ENCODE data around the gene KRTAP5-10. TPM values are rescaled to one million over a fixed set of nuclear protein-coding genes. Genes with fewer than 3 reads are reported as not detected.
A peak's percentile ranks its signal among the peaks of the same experiment; 100 is the strongest.
"Not testable (repeated sequence)": the region's sequence is repeated elsewhere in the genome, so short reads cannot be mapped to it uniquely, and the experiment has no call there.

Gene KRTAP5-10
- total and polyA plus RNA-seq, 4 donors = 0.06 to 0.20 TPM; not detected in 2

DNA sequence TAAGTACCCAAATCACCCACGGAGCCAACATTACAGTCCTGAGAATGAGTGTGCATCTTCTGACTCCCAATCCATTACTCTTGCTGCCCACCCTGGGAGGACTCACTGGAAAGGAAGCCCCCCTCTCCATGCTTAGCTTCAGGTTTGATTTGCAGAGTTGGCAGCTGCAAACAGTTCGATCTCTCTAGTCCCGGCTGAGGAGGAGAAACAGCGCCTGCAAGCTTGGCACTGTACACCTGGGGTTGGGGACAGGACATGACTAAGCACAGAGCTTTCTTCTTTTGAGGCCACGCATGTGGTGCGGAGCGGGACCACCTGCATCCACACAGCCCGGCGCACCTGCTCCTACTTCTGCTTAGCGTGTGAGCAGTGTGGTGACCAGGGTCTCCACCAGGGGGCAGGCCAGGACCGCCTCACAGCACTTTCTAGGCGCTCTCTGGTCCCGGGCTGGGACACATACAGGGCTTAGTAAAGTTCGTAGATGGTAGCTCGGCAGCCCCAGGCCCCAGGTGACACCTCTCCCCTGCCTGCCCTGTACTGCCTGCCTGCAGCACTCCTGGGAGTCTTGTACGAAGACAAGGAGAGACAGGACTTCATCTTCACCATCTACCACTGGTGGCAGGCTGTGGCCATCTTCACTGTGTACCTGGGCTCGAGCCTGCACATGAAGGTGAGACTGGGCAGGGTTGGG, 39.6 kb downstream of the KRTAP5-10 start:
- peaks cover 0 to 22% (median 8%) of the 10 kb centered on the region in 3 donors for H3K27me3 ChIP-seq (ENCODE audit: control insufficient read depth in 3 of 3, insufficient read depth in 3 of 3, low read length in 2 of 3)
- 17% methylated on average over 10 to 14 of the region's 17 CpGs for whole genome bisulfite sequencing, 2 donors
- not testable (repeated sequence) for ATAC-seq (ENCODE audit: insufficient read depth, low FRiP score)

DNA sequence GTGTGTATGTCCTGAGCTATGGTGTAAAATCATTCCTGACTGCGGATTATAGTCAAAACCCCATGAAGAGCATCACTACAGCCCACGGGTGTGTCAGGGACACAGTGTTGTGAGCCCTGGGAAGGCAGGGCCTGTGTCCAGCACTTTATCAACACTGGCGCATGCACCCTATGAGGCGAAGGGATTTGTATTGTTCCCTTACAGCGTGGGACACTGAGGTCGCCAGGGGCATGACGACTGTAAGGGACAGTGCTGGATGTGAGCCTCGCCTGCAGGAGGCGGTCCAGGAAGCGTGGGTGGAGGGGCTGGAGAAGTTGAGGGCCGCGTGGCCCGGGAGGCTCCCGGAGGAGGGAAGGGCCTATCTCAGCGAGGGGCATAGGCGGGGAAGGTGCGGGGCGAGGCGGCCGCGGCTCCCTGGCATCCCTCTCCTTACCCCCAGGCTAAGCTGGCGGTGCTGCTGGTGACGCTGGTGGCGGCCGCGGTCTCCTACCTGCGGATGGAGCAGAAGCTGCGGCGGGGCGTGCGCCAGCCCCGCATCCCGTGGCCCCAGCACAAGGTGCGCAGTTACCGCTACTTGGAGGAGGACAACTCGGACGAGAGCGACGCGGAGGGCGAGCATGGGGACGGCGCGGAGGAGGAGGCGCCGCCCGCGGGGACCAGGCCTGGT, 41.6 kb downstream of the KRTAP5-10 start:
- Histone ChIP-seq H3K27me3 (ENCODE audit: control insufficient read depth in 3 of 3, insufficient read depth in 3 of 3, low read length in 2 of 3) (peaks cover 0 to 22% (median 8%) of the 10 kb centered on the region in 3 donors), H3K4me3 (peak overlapping the region; percentile 4)
- not testable (repeated sequence) for H3K36me3 ChIP-seq (ENCODE audit: control insufficient read depth in 4 of 4, insufficient read depth in 4 of 4, low read length in 4 of 4); H3K4me1 ChIP-seq (ENCODE audit: control insufficient read depth in 5 of 5, insufficient read depth in 5 of 5, low read length in 5 of 5); DNase-seq; H3K27ac ChIP-seq (ENCODE audit: low read depth in 1 of 2, low read length in 1 of 2); ATAC-seq (ENCODE audit: insufficient read depth, low FRiP score); H3K9ac ChIP-seq (ENCODE audit: insufficient read depth in 1 of 2, low read length in 2 of 2); H3K9me3 ChIP-seq (ENCODE audit: control insufficient read depth in 4 of 4, insufficient read depth in 3 of 4, low read length in 3 of 4)
- 13 to 15% methylated on average over 44 to 48 of the region's 48 CpGs for WGBS, 2 donors

More for the DNA sequence above, 39.6 kb downstream of the KRTAP5-10 start:
- not testable (repeated sequence) for H3K4me1 ChIP-seq (ENCODE audit: control insufficient read depth in 5 of 5, insufficient read depth in 5 of 5, low read length in 5 of 5); H3K9ac ChIP-seq (ENCODE audit: insufficient read depth in 1 of 2, low read length in 2 of 2); H3K27ac ChIP-seq (ENCODE audit: low read depth in 1 of 2, low read length in 1 of 2); H3K4me3 ChIP-seq; H3K9me3 ChIP-seq (ENCODE audit: control insufficient read depth in 4 of 4, insufficient read depth in 3 of 4, low read length in 3 of 4); H3K36me3 ChIP-seq (ENCODE audit: control insufficient read depth in 4 of 4, insufficient read depth in 4 of 4, low read length in 4 of 4); DNase-seq

DNA sequence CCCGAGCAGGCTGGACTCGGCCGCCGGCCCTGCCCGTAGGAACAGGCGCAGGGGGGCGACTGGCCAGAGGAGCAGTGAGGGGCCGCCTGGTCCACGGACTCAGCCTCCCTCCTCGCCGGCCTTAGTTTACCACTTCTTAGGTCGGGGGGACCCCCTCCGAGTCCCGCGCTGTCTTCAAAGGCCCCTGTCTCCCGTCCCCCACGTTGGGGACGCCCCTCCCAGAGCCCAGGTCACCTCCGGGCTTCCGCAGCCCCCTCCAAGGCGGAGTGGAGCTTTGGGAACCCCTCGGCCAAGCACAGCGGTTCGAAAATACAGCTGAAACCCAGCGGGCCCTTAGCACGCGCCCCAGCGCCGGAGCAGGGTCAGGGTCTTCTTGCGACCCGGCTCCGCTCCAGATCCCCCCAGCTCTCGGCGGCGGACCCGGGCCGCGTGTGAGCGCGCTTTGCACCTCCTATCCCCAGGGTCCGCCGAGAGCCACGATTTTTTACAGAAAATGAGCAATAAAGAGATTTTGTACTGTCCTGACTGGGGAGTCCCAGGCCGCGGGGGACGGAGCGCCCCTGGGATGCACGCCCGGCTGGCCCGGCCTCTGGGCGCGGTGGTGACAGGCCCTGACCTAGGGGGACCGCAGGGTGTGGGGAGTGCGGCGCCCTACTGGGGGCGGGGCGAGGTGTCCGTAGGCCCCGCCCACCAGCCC, 42.3 kb downstream of the KRTAP5-10 start:
- H3K4me3 ChIP-seq; ATAC-seq (ENCODE audit: insufficient read depth, low FRiP score); H3K36me3 ChIP-seq (ENCODE audit: control insufficient read depth in 4 of 4, insufficient read depth in 4 of 4, low read length in 4 of 4); H3K9ac ChIP-seq (ENCODE audit: insufficient read depth in 1 of 2, low read length in 2 of 2); H3K9me3 ChIP-seq (ENCODE audit: control insufficient read depth in 4 of 4, insufficient read depth in 3 of 4, low read length in 3 of 4); DNase-seq; H3K27ac ChIP-seq (ENCODE audit: low read depth in 1 of 2, low read length in 1 of 2); H3K4me1 ChIP-seq (ENCODE audit: control insufficient read depth in 5 of 5, insufficient read depth in 5 of 5, low read length in 5 of 5): not testable (repeated sequence)
- peaks cover 0 to 22% (median 8%) of the 10 kb centered on the region in 3 donors for H3K27me3 ChIP-seq (ENCODE audit: control insufficient read depth in 3 of 3, insufficient read depth in 3 of 3, low read length in 2 of 3)
- WGBS, 2 donors = 3 to 4% methylated on average over 51 to 56 of the region's 59 CpGs

DNA sequence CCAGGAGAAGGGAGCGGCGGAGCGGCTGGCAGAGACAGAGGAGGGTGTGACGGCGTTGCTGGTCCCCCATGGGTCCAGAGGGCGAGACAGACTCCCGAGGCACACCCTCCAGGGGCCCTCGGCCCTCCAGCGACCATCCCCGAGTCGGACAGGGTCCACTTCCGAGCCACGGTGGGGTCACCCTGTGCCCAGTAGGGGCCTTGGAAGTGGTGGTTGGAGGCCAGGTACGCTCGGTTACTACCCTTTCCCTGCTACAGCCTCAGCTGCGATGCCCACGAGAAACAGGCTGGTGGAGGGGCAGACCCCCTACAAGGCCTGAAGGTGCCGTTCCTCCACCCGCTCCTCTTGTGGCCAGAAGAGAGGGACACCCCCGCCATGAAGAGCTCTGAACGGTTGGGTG, 42.9 kb downstream of the KRTAP5-10 start:
- ATAC-seq (ENCODE audit: insufficient read depth, low FRiP score) = not testable (repeated sequence)
- WGBS, 2 donors = 17% methylated on average over 9 to 15 of the region's 21 CpGs

DNA sequence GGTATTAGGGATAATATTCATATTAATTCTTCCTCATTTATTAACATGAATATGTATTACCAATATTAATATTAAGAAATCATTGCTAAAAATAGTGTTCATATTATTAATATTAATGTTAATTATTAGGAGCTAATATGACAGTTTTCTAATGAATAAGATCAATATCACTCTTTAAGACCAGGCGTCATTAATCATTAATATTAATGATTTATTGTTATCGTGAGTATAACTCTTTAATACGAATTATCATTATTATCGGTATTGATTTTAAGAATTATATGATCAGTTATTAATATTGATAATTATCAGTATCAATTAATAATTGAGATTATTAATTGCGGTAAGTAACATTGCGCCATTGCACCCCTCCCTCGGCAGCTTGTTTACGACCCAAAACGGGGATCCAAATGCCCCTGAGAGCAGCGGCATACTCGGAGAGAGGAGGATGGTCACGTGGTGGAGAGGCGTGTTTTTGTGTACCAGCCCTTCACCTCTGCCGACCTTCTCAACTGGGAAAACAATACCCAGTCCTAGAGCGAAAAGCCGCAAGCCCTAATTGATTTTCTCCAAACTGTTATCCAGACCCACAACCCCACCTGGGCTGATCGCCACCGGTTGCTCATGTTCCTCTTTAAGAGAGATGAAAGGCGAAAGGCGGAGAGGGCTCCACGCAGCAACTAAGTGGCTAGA, 46.0 kb downstream of the KRTAP5-10 start:
- not testable (repeated sequence) for H3K4me1 ChIP-seq (ENCODE audit: control insufficient read depth in 5 of 5, insufficient read depth in 5 of 5, low read length in 5 of 5); H3K9ac ChIP-seq (ENCODE audit: insufficient read depth in 1 of 2, low read length in 2 of 2); H3K9me3 ChIP-seq (ENCODE audit: control insufficient read depth in 4 of 4, insufficient read depth in 3 of 4, low read length in 3 of 4); ATAC-seq (ENCODE audit: insufficient read depth, low FRiP score); H3K36me3 ChIP-seq (ENCODE audit: control insufficient read depth in 4 of 4, insufficient read depth in 4 of 4, low read length in 4 of 4); H3K4me3 ChIP-seq; DNase-seq; H3K27ac ChIP-seq (ENCODE audit: low read depth in 1 of 2, low read length in 1 of 2)
- H3K27me3 ChIP-seq (ENCODE audit: control insufficient read depth in 3 of 3, insufficient read depth in 3 of 3, low read length in 2 of 3) = peaks cover 0 to 15% (median 8%) of the 10 kb centered on the region in 3 donors
- WGBS, 2 donors = 79 to 85% methylated on average over 20 to 21 of the region's 21 CpGs

More for the DNA sequence above, 42.9 kb downstream of the KRTAP5-10 start:
- H3K36me3 ChIP-seq (ENCODE audit: control insufficient read depth in 4 of 4, insufficient read depth in 4 of 4, low read length in 4 of 4); H3K27ac ChIP-seq (ENCODE audit: low read depth in 1 of 2, low read length in 1 of 2); H3K9me3 ChIP-seq (ENCODE audit: control insufficient read depth in 4 of 4, insufficient read depth in 3 of 4, low read length in 3 of 4); H3K4me1 ChIP-seq (ENCODE audit: control insufficient read depth in 5 of 5, insufficient read depth in 5 of 5, low read length in 5 of 5); H3K4me3 ChIP-seq; H3K9ac ChIP-seq (ENCODE audit: insufficient read depth in 1 of 2, low read length in 2 of 2); DNase-seq: not testable (repeated sequence)
- peaks cover 0 to 22% (median 8%) of the 10 kb centered on the region in 3 donors for H3K27me3 ChIP-seq (ENCODE audit: control insufficient read depth in 3 of 3, insufficient read depth in 3 of 3, low read length in 2 of 3)

DNA sequence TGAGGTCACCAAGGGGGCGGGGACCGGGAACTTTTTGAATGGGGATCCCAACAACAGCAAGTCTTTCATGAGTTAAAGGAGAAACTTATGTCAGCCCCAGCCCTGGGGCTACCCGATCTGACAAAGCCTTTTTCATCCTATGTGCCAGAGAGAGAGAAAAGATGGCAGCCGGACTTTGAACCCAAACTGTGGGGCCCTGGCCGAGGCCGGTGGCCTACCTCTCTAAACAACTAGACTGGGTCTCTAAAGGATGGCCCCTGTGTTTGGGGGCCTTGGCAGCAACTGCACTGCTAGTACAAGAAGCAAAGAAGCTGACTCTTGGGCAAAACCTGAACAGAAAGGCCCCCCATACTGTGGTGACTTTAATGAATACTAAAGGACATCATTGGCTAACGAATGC, 48.6 kb downstream of the KRTAP5-10 start:
- ATAC-seq (ENCODE audit: insufficient read depth, low FRiP score); H3K27me3 ChIP-seq (ENCODE audit: control insufficient read depth in 3 of 3, insufficient read depth in 3 of 3, low read length in 2 of 3); H3K9ac ChIP-seq (ENCODE audit: insufficient read depth in 1 of 2, low read length in 2 of 2); H3K4me3 ChIP-seq; H3K9me3 ChIP-seq (ENCODE audit: control insufficient read depth in 4 of 4, insufficient read depth in 3 of 4, low read length in 3 of 4); H3K27ac ChIP-seq (ENCODE audit: low read depth in 1 of 2, low read length in 1 of 2); H3K4me1 ChIP-seq (ENCODE audit: control insufficient read depth in 5 of 5, insufficient read depth in 5 of 5, low read length in 5 of 5); H3K36me3 ChIP-seq (ENCODE audit: control insufficient read depth in 4 of 4, insufficient read depth in 4 of 4, low read length in 4 of 4); DNase-seq: not testable (repeated sequence)
- 75 to 81% methylated on average over 7 of the region's 7 CpGs for whole genome bisulfite sequencing, 2 donors

DNA sequence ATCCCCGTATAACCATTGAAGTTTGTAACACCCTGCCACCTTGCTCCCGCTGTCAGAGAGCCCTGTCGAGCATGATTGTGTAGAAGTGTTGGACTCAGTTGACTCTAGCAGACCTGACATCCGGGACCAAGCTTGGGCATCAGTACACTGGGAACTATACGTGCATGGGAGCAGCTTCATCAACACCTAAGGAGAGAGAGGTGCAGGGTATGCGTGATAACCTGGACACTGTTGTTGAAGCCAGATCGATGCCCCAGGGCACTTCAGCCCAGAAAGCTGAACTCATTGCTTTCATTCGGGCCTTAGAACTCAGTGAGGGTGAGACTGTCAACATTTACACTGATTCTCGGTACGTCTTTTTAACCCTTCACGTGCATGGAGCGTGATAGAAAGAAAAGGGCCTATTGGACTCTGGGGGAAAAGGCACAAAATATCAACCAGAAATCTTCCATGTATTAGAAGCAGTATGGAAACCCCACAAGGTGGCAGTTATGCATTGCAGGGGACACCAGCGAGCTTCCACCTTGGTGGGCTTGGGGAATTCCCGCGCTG, 49.1 kb downstream of the KRTAP5-10 start:
- not testable (repeated sequence) for H3K27me3 ChIP-seq (ENCODE audit: control insufficient read depth in 3 of 3, insufficient read depth in 3 of 3, low read length in 2 of 3); ATAC-seq (ENCODE audit: insufficient read depth, low FRiP score); H3K4me1 ChIP-seq (ENCODE audit: control insufficient read depth in 5 of 5, insufficient read depth in 5 of 5, low read length in 5 of 5); H3K9me3 ChIP-seq (ENCODE audit: control insufficient read depth in 4 of 4, insufficient read depth in 3 of 4, low read length in 3 of 4); H3K36me3 ChIP-seq (ENCODE audit: control insufficient read depth in 4 of 4, insufficient read depth in 4 of 4, low read length in 4 of 4); H3K27ac ChIP-seq (ENCODE audit: low read depth in 1 of 2, low read length in 1 of 2); H3K4me3 ChIP-seq; DNase-seq; H3K9ac ChIP-seq (ENCODE audit: insufficient read depth in 1 of 2, low read length in 2 of 2)
- 54 to 67% methylated on average over 15 of the region's 15 CpGs for WGBS, 2 donors
